ENCODE results near the gene NAPB. TPM values are rescaled to one million over a fixed set of nuclear protein-coding genes. Genes with fewer than 3 reads are reported as not detected.

The NAPB gene
- total RNA-seq, 1 experiment from 2014 or later: 4.6 TPM

DNA sequence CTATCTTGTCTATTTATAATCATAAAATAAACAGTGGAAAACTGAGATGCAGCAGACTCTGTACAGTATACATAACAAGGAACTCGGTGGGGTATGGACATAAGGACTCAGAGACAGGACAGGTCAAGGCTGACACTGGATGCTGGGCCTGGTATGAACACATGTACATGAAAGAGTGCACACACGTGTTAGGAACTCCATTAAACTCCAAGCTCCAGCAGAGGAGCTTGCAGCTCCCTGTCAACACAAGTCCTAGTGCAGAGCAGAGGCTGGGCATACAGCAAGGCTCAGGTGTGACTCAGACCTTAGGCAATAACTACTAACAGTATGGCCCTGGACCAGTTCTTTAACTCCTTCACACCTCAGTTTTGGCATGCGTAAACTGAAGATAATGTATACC lies 17.1 kb downstream of the NAPB start:
- intact Hi-C loops (cut with micrococcal nuclease; ENCODE audit: unreplicated experiment): no loop called here
- Mint-ChIP-seq H3K9me3 (ENCODE audit: low read depth, unreplicated experiment) (no peaks in the 10 kb centered on the region), H3K4me3 (ENCODE audit: low read depth, unreplicated experiment) (no peak overlapping the region), H3K27ac (ENCODE audit: unreplicated experiment) (no peak overlapping the region), H3K4me1 (ENCODE audit: low read depth, unreplicated experiment) (no peaks in the 10 kb centered on the region), H3K36me3 (ENCODE audit: insufficient read depth, unreplicated experiment) (no peaks in the 10 kb centered on the region), H3K27me3 (ENCODE audit: unreplicated experiment) (no peaks in the 10 kb centered on the region)
- no TSS peak for BruUV-seq (replicated peaks)
- CTCF ChIA-PET: no interaction called here
- DNase-seq: no peak
- TF ChIP-seq, protein P1, sequence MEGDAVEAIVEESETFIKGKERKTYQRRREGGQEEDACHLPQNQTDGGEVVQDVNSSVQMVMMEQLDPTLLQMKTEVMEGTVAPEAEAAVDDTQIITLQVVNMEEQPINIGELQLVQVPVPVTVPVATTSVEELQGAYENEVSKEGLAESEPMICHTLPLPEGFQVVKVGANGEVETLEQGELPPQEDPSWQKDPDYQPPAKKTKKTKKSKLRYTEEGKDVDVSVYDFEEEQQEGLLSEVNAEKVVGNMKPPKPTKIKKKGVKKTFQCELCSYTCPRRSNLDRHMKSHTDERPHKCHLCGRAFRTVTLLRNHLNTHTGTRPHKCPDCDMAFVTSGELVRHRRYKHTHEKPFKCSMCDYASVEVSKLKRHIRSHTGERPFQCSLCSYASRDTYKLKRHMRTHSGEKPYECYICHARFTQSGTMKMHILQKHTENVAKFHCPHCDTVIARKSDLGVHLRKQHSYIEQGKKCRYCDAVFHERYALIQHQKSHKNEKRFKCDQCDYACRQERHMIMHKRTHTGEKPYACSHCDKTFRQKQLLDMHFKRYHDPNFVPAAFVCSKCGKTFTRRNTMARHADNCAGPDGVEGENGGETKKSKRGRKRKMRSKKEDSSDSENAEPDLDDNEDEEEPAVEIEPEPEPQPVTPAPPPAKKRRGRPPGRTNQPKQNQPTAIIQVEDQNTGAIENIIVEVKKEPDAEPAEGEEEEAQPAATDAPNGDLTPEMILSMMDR (IDR thresholded peaks at IDR 0.05; ENCODE audit: unreplicated experiment): no peak

DNA sequence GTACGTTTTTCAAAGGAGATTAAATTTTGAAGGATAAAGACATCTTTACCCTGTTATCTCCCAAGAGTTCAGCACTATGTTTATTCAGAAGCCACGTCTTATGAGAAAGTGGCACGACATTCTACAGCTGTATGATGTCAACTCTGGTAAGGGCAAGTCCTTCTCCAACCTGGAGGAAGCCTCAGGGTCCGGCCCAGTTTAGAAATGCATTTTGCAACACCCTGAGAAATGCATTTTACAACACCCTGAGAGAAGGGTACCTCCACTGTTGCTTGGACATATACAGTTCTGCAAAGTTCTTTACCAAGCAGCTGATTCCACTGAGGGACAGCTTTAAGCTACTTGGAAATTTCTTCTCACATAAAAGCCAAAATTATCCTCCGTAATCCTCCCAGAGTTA lies 17.5 kb downstream of the NAPB start:
- H3K27me3 Mint-ChIP-seq (ENCODE audit: unreplicated experiment): no peaks in the 10 kb centered on the region
- BruUV-seq (replicated peaks): no TSS peak
- no peak overlapping the region for H3K27ac Mint-ChIP-seq (ENCODE audit: unreplicated experiment)
- no peaks in the 10 kb centered on the region for H3K4me1 Mint-ChIP-seq (ENCODE audit: low read depth, unreplicated experiment)
- intact Hi-C loops (cut with micrococcal nuclease; ENCODE audit: unreplicated experiment): no loop called here
- H3K36me3 Mint-ChIP-seq (ENCODE audit: insufficient read depth, unreplicated experiment): no peaks in the 10 kb centered on the region
- no peak overlapping the region for H3K4me3 Mint-ChIP-seq (ENCODE audit: low read depth, unreplicated experiment)
- no peaks in the 10 kb centered on the region for H3K9me3 Mint-ChIP-seq (ENCODE audit: low read depth, unreplicated experiment)
- no peak for DNase-seq
- TF ChIP-seq, protein P1 (IDR thresholded peaks at IDR 0.05; ENCODE audit: unreplicated experiment): no peak
- CTCF ChIA-PET: no interaction called here

DNA sequence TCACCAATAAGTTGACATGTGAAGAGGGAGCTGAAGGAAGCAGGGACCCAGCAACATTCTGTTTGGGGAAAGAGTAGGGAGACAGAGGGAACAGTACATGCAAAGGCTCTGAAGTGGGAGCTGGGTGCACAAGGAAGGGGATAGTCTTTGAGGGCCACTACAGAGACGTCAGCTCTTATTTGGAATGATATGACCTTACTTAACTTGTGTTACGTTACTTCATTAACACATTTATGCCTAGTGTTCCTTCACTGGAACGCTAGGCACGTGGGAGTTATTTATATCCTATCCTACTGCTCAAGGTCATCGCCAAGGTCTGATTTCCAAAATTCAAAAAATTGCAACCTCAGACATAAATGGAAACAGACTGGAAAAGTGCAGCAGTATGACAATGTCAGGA lies 20.2 kb downstream of the NAPB start:
- no peak for DNase-seq
- H3K36me3 Mint-ChIP-seq (ENCODE audit: insufficient read depth, unreplicated experiment): no peaks in the 10 kb centered on the region
- intact Hi-C loops (cut with micrococcal nuclease; ENCODE audit: unreplicated experiment): no loop called here
- BruUV-seq (replicated peaks): no TSS peak
- no peaks in the 10 kb centered on the region for H3K4me1 Mint-ChIP-seq (ENCODE audit: low read depth, unreplicated experiment)
- H3K27ac Mint-ChIP-seq (ENCODE audit: unreplicated experiment): no peak overlapping the region
- H3K27me3 Mint-ChIP-seq (ENCODE audit: unreplicated experiment): no peaks in the 10 kb centered on the region
- no peaks in the 10 kb centered on the region for H3K9me3 Mint-ChIP-seq (ENCODE audit: low read depth, unreplicated experiment)
- CTCF ChIA-PET: no interaction called here
- TF ChIP-seq, protein P1 (IDR thresholded peaks at IDR 0.05; ENCODE audit: unreplicated experiment): no peak
- no peak overlapping the region for H3K4me3 Mint-ChIP-seq (ENCODE audit: low read depth, unreplicated experiment)

DNA sequence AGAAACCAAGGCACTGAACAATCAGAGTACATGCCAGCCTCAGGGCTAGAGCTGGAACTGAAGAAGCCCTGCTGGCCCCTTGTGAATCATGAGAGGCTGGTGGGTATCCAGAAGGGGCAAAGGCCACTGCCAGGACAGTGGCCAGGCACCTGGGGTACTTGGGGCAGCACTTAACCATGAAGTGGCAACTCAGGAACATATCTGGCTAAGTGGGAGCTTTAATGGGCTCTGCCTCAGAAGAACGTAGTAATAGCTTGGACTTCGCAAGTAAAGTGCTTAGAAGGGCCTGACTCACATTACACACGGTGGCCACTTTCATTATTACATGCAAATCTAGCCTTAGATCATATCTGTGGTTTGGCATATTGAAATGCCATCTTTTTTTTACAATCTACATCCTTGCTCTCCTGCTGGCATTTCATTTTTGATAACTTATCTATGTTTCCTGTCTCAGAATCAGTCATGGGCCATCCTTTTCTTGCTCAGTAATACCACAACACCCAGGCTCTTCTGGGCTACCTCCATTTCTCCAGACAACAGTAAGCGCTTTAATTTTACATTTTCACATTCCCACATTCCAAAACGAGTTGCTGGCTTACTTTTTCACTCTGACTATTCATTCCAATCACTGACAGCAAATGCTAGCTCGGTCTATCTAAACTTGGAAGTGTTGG lies 21.6 kb downstream of the NAPB start:
- Mint-ChIP-seq H3K27me3 (ENCODE audit: unreplicated experiment) (no peaks in the 10 kb centered on the region), H3K4me3 (ENCODE audit: low read depth, unreplicated experiment) (no peak overlapping the region), H3K27ac (ENCODE audit: unreplicated experiment) (no peak overlapping the region), H3K36me3 (ENCODE audit: insufficient read depth, unreplicated experiment) (no peaks in the 10 kb centered on the region), H3K4me1 (ENCODE audit: low read depth, unreplicated experiment) (no peaks in the 10 kb centered on the region), H3K9me3 (ENCODE audit: low read depth, unreplicated experiment) (no peaks in the 10 kb centered on the region)
- intact Hi-C loops (cut with micrococcal nuclease; ENCODE audit: unreplicated experiment): no loop called here
- DNase-seq: no peak
- CTCF ChIA-PET: no interaction called here
- TF ChIP-seq, protein P1 (IDR thresholded peaks at IDR 0.05; ENCODE audit: unreplicated experiment): no peak
- BruUV-seq (replicated peaks): no TSS peak
